Tibial nerve (tissue), 3 donors: ENCODE measurements around the gene LGI4.

Source experiments
- CTCF ChIP-seq, 5 experiments: fragments of 200-600 bp in 3 of 5; fragments of 450-650 bp in 2 of 5; sonication (generic) in 3 of 5; IDR thresholded peaks; one replicate each; pipeline ENCODE4 v1.5.1; 2016 to 2019; ENCODE audit warnings: antibody characterized with exemption in 5 of 5, mild to moderate bottlenecking in 3 of 5, moderate library complexity in 2 of 5
- POLR2A ChIP-seq, 2 donors: fragments of 450-650 bp; IDR thresholded peaks; one replicate each; pipeline ENCODE4 v1.6.1; 2017; ENCODE audit warnings: antibody characterized with exemption in 2 of 2, mild to moderate bottlenecking in 2 of 2, moderate library complexity in 2 of 2

GRCh38 chr19:35108730-35109129 lies 26.1 kb downstream of the LGI4 start:
- no peak for TF ChIP-seq CTCF (IDR thresholded peaks at IDR 0.05)
- TF ChIP-seq POLR2A (IDR thresholded peaks at IDR 0.05) = no peak
